Lower lobe of right lung (tissue), 2 donors: ENCODE results near the gene ABCC12. TPM values are rescaled to one million over a fixed set of nuclear protein-coding genes. Genes with fewer than 3 reads are reported as not detected.
A peak's percentile ranks its signal among the peaks of the same experiment; 100 is the strongest.

Experiments
- ATAC-seq, 2 donors: fragments of 200-7000 bp; cut with Tn5 transposase; one replicate each; pipeline ENCODE4 v1.9.1; 2020 to 2022; ENCODE audit warnings: mild to moderate bottlenecking in 2 of 2, moderate library complexity in 2 of 2
- DNase-seq: peaks from one replicate; pipeline ENCODE4 v3.0.0-alpha.2; 2020
- H3K27ac ChIP-seq: fragments of 200-600 bp; one replicate; pipeline ENCODE4 v1.8.0; 2022
- H3K27me3 ChIP-seq: fragments of 200-600 bp; one replicate; pipeline ENCODE4 v1.8.0; 2022; ENCODE audit warnings: low read depth
- H3K36me3 ChIP-seq: fragments of 200-600 bp; one replicate; pipeline ENCODE4 v1.8.0; 2022; ENCODE audit warnings: mild to moderate bottlenecking
- H3K4me1 ChIP-seq: fragments of 200-600 bp; one replicate; pipeline ENCODE4 v1.8.0; 2022
- H3K4me3 ChIP-seq: fragments of 200-600 bp; one replicate; pipeline ENCODE4 v1.8.0; 2022; ENCODE audit warnings: mild to moderate bottlenecking
- H3K9me3 ChIP-seq: fragments of 200-600 bp; one replicate; pipeline ENCODE4 v1.8.0; 2022
- CTCF ChIP-seq: fragments of 200-600 bp; IDR thresholded peaks from one replicate; pipeline ENCODE4 v1.8.0; 2022; ENCODE audit warnings: antibody characterized with exemption, mild to moderate bottlenecking
- intact Hi-C: fragments of 100-400 bp; cut with DNase I; formaldehyde crosslinking; loops from one replicate; pipeline ENCODE4 v1.11.0; 2022
- total RNA-seq: library from RNA; stranded (reverse); fragmentation: NEBNext Ultra II Directional; extraction: Animal tissue kit (Norgen Biotek cat#: 25700); gene quantifications from one replicate; pipeline ENCODE4 v1.2.1, GENCODE V29; 2021
- donor health status: DM: no; HTN: yes; CAD: no; lungs with severe emphysema.

The ABCC12 gene
- total RNA-seq, 1 donor from 2014 or later: not detected

DNA sequence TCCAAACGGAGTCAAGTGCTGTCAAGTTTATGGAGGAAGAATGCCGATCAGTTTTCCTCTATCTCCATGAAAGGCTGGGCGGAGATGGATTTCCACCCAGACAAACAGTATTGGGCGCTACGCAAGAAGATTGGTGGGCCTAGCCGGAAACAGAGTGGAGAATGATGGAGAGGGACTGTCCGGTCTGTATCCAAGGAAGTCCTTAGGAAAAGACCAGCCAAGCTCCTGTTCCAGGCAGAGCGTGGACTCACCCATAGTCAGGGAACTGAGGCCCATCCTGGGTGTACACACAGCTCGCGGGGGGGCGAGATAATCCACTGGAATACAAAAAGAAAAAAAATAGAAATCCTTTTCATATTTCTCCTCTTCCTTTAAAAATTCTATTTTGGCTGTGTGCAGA is 1.5 kb upstream of the ABCC12 start:
- no peaks in the 10 kb centered on the region for H3K36me3 ChIP-seq
- no peak for TF ChIP-seq CTCF
- H3K9me3 ChIP-seq: no peaks in the 10 kb centered on the region
- ATAC-seq: no peak
- intact Hi-C loops: loop anchor here (10.0 kb wide), 1 partner anchor 1013 kb away; the partner anchor contains the start of gene NETO2
- peaks cover 12% of the 10 kb centered on the region for H3K4me1 ChIP-seq
- H3K27ac ChIP-seq: no peak overlapping the region
- H3K27me3 ChIP-seq: no peaks in the 10 kb centered on the region
- no peak for DNase-seq
- H3K4me3 ChIP-seq: no peak overlapping the region

DNA sequence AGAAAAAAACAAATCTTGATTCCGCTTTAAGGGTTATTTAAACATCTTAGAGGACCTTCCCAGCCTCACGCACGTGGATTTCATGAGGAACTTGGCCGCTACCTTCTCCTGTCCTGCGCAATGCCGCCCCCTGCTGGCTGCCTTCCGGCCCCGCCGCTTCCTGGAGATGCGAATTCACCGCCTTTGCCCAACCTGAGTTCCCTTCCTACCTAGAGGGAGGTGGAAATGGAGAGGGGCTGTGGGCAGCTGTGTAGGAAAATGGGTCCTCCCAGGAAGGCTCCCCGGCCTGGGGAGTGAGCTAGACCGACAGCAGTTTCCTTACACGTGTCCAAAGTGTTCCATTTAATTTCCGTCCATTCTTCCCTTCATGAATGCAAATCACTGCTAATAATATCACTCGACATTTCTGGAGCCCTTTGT is 1.0 kb upstream of the ABCC12 start:
- peak overlapping the region; percentile 27 for H3K4me3 ChIP-seq
- H3K27ac ChIP-seq: no peak overlapping the region
- intact Hi-C loops: loop anchor here (10.0 kb wide), 1 partner anchor 1012 kb away; the partner anchor contains the start of gene NETO2
- DNase-seq (peak; percentile 91), ATAC-seq (peak; percentile 93 to 95)
- peaks cover 12% of the 10 kb centered on the region for H3K4me1 ChIP-seq
- TF ChIP-seq CTCF: peak; percentile 98
- H3K27me3 ChIP-seq: no peaks in the 10 kb centered on the region
- no peaks in the 10 kb centered on the region for H3K36me3 ChIP-seq
- no peaks in the 10 kb centered on the region for H3K9me3 ChIP-seq

DNA sequence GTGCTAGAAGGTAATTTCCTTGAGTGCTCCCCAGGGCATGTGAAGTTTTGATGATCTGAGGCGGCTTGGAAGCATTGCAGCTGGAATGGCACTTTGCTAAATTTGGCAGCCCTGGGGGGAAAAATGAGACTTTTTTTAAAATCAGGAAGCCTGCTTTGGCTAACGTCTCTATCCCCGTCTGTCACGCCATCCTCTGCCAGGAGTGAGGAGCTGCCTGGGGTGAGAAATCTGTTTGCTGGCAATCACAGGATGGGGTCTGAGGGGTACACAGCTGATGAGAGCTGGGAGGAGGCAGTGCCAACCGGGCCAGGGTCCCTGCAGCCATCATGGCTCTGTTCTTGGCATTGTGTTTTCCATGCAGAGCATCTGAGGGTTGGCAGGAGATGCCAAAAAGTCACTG is 2.0 kb downstream of the ABCC12 start:
- no peak overlapping the region for H3K27ac ChIP-seq
- H3K9me3 ChIP-seq: no peaks in the 10 kb centered on the region
- no peaks in the 10 kb centered on the region for H3K27me3 ChIP-seq
- H3K4me3 ChIP-seq: no peak overlapping the region
- H3K4me1 ChIP-seq: peaks cover 12% of the 10 kb centered on the region
- H3K36me3 ChIP-seq: no peaks in the 10 kb centered on the region
- intact Hi-C loops: loop anchor here (10.0 kb wide), 1 partner anchor 1009 kb away; the partner anchor contains the start of gene NETO2
- DNase-seq (no peak), ATAC-seq (no peak)
- no peak for TF ChIP-seq CTCF

DNA sequence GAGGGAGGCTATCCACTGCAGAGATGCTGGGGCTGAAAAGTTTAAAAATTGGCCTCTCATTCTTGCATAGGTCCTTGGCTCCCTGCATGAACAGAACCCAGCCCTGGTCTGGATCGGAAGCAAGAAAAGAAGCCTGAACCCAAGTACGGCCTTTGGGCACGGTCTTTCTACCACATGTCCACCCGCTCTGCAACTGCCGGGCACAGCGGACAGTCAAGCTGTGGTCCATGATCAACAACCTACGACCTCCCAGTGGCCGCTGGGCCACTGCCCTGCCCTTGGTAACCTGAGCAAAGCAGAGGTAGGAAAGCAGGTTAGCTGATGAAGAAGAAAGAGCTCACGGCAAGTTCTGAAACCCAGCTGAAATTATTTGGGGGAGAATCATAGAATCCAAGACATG is 3.6 kb downstream of the ABCC12 start:
- no peaks in the 10 kb centered on the region for H3K36me3 ChIP-seq
- DNase-seq (no peak), ATAC-seq (no peak)
- no peak for TF ChIP-seq CTCF
- H3K4me3 ChIP-seq: no peak overlapping the region
- peaks cover 12% of the 10 kb centered on the region for H3K4me1 ChIP-seq
- intact Hi-C loops: loop anchor here (10.0 kb wide), 1 partner anchor 1007 kb away; the partner anchor contains the start of gene NETO2
- H3K9me3 ChIP-seq: no peaks in the 10 kb centered on the region
- H3K27me3 ChIP-seq: no peaks in the 10 kb centered on the region
- H3K27ac ChIP-seq: no peak overlapping the region

DNA sequence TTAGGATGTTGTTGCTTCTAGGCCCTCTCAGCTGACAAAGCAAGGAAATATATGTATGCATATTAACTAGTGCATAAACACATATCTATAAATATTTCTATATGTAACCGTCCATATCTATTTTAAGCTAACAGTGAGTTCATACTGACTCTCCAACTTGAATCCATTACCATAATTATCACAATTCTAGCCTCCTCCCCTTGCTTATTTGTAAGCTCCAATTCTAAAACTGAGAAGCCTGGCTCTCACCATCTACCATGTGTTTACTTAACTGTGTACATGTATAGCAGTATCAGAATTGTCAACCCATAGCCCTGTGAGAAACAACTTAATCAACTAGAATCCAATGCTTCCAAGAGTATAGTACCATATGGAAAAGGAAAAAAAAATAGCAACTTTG is 5.1 kb downstream of the ABCC12 start:
- TF ChIP-seq CTCF: no peak
- H3K36me3 ChIP-seq: no peaks in the 10 kb centered on the region
- no peaks in the 10 kb centered on the region for H3K27me3 ChIP-seq
- H3K4me3 ChIP-seq: no peak overlapping the region
- H3K27ac ChIP-seq: no peak overlapping the region
- intact Hi-C loops: loop anchor here (10.0 kb wide), 1 partner anchor 1006 kb away; the partner anchor contains the start of gene NETO2
- ATAC-seq: no peak
- H3K4me1 ChIP-seq: peaks cover 6% of the 10 kb centered on the region
- no peaks in the 10 kb centered on the region for H3K9me3 ChIP-seq
- no peak for DNase-seq

DNA sequence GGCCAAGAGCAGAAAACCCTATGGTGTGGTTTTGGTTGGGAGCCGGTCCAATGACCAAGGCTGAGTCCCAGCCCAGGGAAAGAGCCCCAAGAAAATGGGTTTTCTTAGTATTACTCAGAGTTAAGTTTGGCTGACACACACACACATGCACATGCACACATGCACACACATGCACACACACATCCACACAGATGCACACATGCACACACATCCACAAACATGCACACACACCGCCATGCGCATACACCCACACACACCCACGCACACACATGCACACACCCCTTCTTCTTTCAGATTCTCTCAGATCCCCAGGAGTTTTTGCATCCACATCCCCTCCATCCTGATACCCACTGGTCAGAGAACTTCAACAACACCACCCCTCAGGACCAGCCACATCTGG is 9.1 kb downstream of the ABCC12 start:
- DNase-seq (no peak), ATAC-seq (no peak)
- intact Hi-C loops: no loop called here
- Histone ChIP-seq H3K4me3 (no peak overlapping the region), H3K4me1 (no peaks in the 10 kb centered on the region), H3K36me3 (no peaks in the 10 kb centered on the region), H3K27me3 (no peaks in the 10 kb centered on the region), H3K27ac (no peak overlapping the region), H3K9me3 (no peaks in the 10 kb centered on the region)
- no peak for TF ChIP-seq CTCF
